Measurements from ENCODE around the gene TP63. TPM values are rescaled to one million over a fixed set of nuclear protein-coding genes. Genes with fewer than 3 reads are reported as not detected.

The TP63 gene
- polyA plus RNA-seq, 3 donors, result not detected

- peaks cover 0 to 15% of the 10 kb centered on the region in 2 donors for H3K4me1 ChIP-seq (ENCODE audit: control insufficient read depth in 1 of 2, insufficient read depth in 2 of 2, low read length in 2 of 2)
- H3K4me1 Mint-ChIP-seq, result peaks cover 15% of the 10 kb centered on the region
- TF ChIP-seq CTCF (IDR thresholded peaks at IDR 0.05), result no peak
- no peak overlapping the region for H3K4me3 Mint-ChIP-seq
- intact Hi-C loops (cut with micrococcal nuclease), result no loop called here
- H3K27me3 Mint-ChIP-seq (ENCODE audit: low read depth in 3 of 3), result peaks cover 0 to 4% (median 2%) of the 10 kb centered on the region in 3 donors
- no peak overlapping the region for H3K27ac Mint-ChIP-seq
- no peak overlapping the region for H3K27ac ChIP-seq (ENCODE audit: low read depth in 1 of 2, low read length in 2 of 2)
- H2AFZ ChIP-seq (ENCODE audit: insufficient read depth, low read depth, low read length, poor library complexity, severe bottlenecking), result no peak overlapping the region
- no peaks in the 10 kb centered on the region for H3K36me3 ChIP-seq (replicated peaks in 1 of 2; ENCODE audit: control insufficient read depth in 1 of 2, insufficient read depth in 2 of 2, low read length in 2 of 2)
- DNase-seq, result no peak
- no peak overlapping the region for H3K4me3 ChIP-seq (replicated peaks in 1 of 3; ENCODE audit: low read depth in 2 of 3, low read length in 3 of 3)
- H3K79me2 ChIP-seq (ENCODE audit: insufficient read depth, low read length), result no peaks in the 10 kb centered on the region
- no peak overlapping the region for H3K9ac ChIP-seq (ENCODE audit: insufficient read depth, low read length, poor library complexity, severe bottlenecking)
- H3K4me2 ChIP-seq (replicated peaks; ENCODE audit: extremely low read depth, low read length, poor library complexity, severe bottlenecking), result no peak overlapping the region
- H3K27me3 ChIP-seq (ENCODE audit: control insufficient read depth in 2 of 2, insufficient read depth in 2 of 2, low read length in 2 of 2), result no peaks in the 10 kb centered on the region
- no peaks in the 10 kb centered on the region for H3K9me3 ChIP-seq (replicated peaks in 1 of 2; ENCODE audit: control insufficient read depth in 1 of 2, insufficient read depth in 1 of 2, low read length in 2 of 2)
- no peaks in the 10 kb centered on the region for H4K20me1 ChIP-seq (ENCODE audit: insufficient read depth, low read length)
- no peaks in the 10 kb centered on the region for H3K9me3 Mint-ChIP-seq
- no peaks in the 10 kb centered on the region for H3K36me3 Mint-ChIP-seq
- 100% methylated on average over 3 of the region's 5 CpGs for WGBS (ENCODE audit: insufficient coverage)
Observed at GRCh38 chr3:189636048-189636447, 4.9 kb downstream of the TP63 start.

GRCh38 chr3:189637750-189638149, 6.6 kb downstream of the TP63 start:
- H3K79me2 ChIP-seq (ENCODE audit: insufficient read depth, low read length), result no peaks in the 10 kb centered on the region
- no peaks in the 10 kb centered on the region for H3K9me3 ChIP-seq (replicated peaks in 1 of 2; ENCODE audit: control insufficient read depth in 1 of 2, insufficient read depth in 1 of 2, low read length in 2 of 2)
- no peak overlapping the region for H3K9ac ChIP-seq (ENCODE audit: insufficient read depth, low read length, poor library complexity, severe bottlenecking)
- H4K20me1 ChIP-seq (ENCODE audit: insufficient read depth, low read length), result no peaks in the 10 kb centered on the region
- WGBS (ENCODE audit: insufficient coverage), result 69% methylated on average over 3 of the region's 4 CpGs
- no peak overlapping the region for H2AFZ ChIP-seq (ENCODE audit: insufficient read depth, low read depth, low read length, poor library complexity, severe bottlenecking)
- intact Hi-C loops (cut with micrococcal nuclease), result no loop called here
- no peak overlapping the region for H3K4me2 ChIP-seq (replicated peaks; ENCODE audit: extremely low read depth, low read length, poor library complexity, severe bottlenecking)
- peaks cover 0 to 11% of the 10 kb centered on the region in 2 donors for H3K4me1 ChIP-seq (ENCODE audit: control insufficient read depth in 1 of 2, insufficient read depth in 2 of 2, low read length in 2 of 2)
- DNase-seq, result peak in 1 of 3 donors; percentile 24
- Mint-ChIP-seq H3K27me3 (ENCODE audit: low read depth in 3 of 3) (peaks cover 0 to 4% (median 2%) of the 10 kb centered on the region in 3 donors), H3K27ac (no peak overlapping the region), H3K4me1 (peaks cover 9% of the 10 kb centered on the region), H3K4me3 (no peak overlapping the region), H3K9me3 (no peaks in the 10 kb centered on the region), H3K36me3 (no peaks in the 10 kb centered on the region)
- no peaks in the 10 kb centered on the region for H3K27me3 ChIP-seq (ENCODE audit: control insufficient read depth in 2 of 2, insufficient read depth in 2 of 2, low read length in 2 of 2)
- no peak overlapping the region for H3K4me3 ChIP-seq (replicated peaks in 1 of 3; ENCODE audit: low read depth in 2 of 3, low read length in 3 of 3)
- no peak overlapping the region for H3K27ac ChIP-seq (ENCODE audit: low read depth in 1 of 2, low read length in 2 of 2)
- no peak for TF ChIP-seq CTCF (IDR thresholded peaks at IDR 0.05)
- no peaks in the 10 kb centered on the region for H3K36me3 ChIP-seq (replicated peaks in 1 of 2; ENCODE audit: control insufficient read depth in 1 of 2, insufficient read depth in 2 of 2, low read length in 2 of 2)

Measured in CD14-positive monocyte (primary cell).